Measurements from ENCODE around the gene ZDHHC13. TPM values are rescaled to one million over a fixed set of nuclear protein-coding genes. Genes with fewer than 3 reads are reported as not detected.
A peak's percentile ranks its signal among the peaks of the same experiment; 100 is the strongest.

The ZDHHC13 gene
- polyA plus RNA-seq, 10 donors: 5.2 to 10.3 (median 7.4) TPM

- no peak for DNase-seq
Measured at GRCh38 chr11:19164881-19165280, 47.9 kb downstream of the ZDHHC13 start.

- DNase-seq: no peak
Measured at GRCh38 chr11:19168090-19168489, 51.1 kb downstream of the ZDHHC13 start.

GRCh38 chr11:19173004-19173689, 56.2 kb downstream of the ZDHHC13 start:
- no peak for DNase-seq

- no peak for DNase-seq
Measured at GRCh38 chr11:19173964-19174638, 57.1 kb downstream of the ZDHHC13 start.

- DNase-seq: no peak
Measured at GRCh38 chr11:19176629-19177186, 59.7 kb downstream of the ZDHHC13 start.

- DNase-seq: peak in 1 of 3 donors; percentile 31
Measured at GRCh38 chr11:19181531-19182261, 64.7 kb downstream of the ZDHHC13 start.

GRCh38 chr11:19183646-19184045, 66.7 kb downstream of the ZDHHC13 start:
- peak in 1 of 3 donors; percentile 35 for DNase-seq

GRCh38 chr11:19185036-19185435, 68.1 kb downstream of the ZDHHC13 start:
- no peak for DNase-seq

GRCh38 chr11:19185516-19186052, 68.6 kb downstream of the ZDHHC13 start:
- DNase-seq: no peak

GRCh38 chr11:19187114-19187832, 70.3 kb downstream of the ZDHHC13 start:
- DNase-seq: no peak

GRCh38 chr11:19187833-19188258, 70.9 kb downstream of the ZDHHC13 start:
- DNase-seq: no peak

- DNase-seq: peak in 2 of 3 donors; percentile 15 to 31
Measured at GRCh38 chr11:19191530-19192169, 74.7 kb downstream of the ZDHHC13 start.

- DNase-seq: no peak
Measured at GRCh38 chr11:19193916-19194315, 76.9 kb downstream of the ZDHHC13 start.

- DNase-seq: no peak
Measured at GRCh38 chr11:19194620-19195308, 77.8 kb downstream of the ZDHHC13 start.

GRCh38 chr11:19196432-19196831, 79.5 kb downstream of the ZDHHC13 start:
- DNase-seq: peak in 2 of 3 donors; percentile 26 to 66

- DNase-seq: no peak
Measured at GRCh38 chr11:19199048-19199447, 82.1 kb downstream of the ZDHHC13 start.

GRCh38 chr11:19199771-19200170, 82.8 kb downstream of the ZDHHC13 start:
- DNase-seq: peak in 1 of 3 donors; percentile 27

- DNase-seq: peak in 2 of 3 donors; percentile 50 to 58
Measured at GRCh38 chr11:19200410-19201201, 83.6 kb downstream of the ZDHHC13 start.

All from muscle of back (tissue), 11 donors.